NB4 (cell line): ENCODE results near the gene PSG4.
"Not testable (repeated sequence)": the region's sequence is repeated elsewhere in the genome, so short reads cannot be mapped to it uniquely, and the experiment has no call there.

Experiments
- MYC ChIP-seq: IDR thresholded peaks from 2 replicates; pipeline ENCODE4 v1.6.1; 2011; ENCODE audit warnings: low read depth, low read length
- POLR2A ChIP-seq: IDR thresholded peaks from 2 replicates; pipeline ENCODE4 v1.6.1; 2011; ENCODE audit warnings: mild to moderate bottlenecking; ENCODE audit not compliant: insufficient read length; ENCODE audit errors: extremely low read depth
- TF ChIP-seq, protein P1 (sequence below): IDR thresholded peaks from one replicate; pipeline ENCODE4 v1.5.1; 2012; ENCODE audit warnings: low read depth, low read length

DNA sequence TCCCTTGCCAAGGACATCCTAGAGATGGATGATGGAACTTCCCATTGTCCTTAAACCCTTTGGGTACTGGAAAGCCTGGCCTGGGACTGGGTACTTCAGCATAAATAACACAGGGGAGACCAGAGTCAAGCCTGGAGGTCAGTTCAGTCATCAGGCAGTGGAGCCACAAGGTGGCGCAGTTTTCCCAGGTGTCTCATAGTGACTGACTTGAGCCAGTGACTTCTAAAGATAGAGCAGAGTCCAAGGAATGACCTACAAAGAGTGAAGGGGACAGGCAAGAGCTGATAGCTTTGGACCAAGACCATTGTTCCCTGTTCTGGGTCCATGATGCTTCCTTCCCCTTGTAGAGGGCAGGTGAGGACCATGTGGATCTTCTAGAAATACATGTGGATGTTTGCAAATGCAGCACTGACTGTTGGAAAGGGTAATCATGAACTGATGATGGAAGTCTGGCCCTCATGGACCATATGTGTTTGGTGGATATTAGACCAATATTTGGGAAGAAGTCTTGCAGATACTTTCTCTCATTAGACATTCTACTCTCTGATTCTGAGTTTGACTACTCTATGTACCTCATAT is 25.8 kb downstream of the PSG4 start:
- TF ChIP-seq, protein P1, sequence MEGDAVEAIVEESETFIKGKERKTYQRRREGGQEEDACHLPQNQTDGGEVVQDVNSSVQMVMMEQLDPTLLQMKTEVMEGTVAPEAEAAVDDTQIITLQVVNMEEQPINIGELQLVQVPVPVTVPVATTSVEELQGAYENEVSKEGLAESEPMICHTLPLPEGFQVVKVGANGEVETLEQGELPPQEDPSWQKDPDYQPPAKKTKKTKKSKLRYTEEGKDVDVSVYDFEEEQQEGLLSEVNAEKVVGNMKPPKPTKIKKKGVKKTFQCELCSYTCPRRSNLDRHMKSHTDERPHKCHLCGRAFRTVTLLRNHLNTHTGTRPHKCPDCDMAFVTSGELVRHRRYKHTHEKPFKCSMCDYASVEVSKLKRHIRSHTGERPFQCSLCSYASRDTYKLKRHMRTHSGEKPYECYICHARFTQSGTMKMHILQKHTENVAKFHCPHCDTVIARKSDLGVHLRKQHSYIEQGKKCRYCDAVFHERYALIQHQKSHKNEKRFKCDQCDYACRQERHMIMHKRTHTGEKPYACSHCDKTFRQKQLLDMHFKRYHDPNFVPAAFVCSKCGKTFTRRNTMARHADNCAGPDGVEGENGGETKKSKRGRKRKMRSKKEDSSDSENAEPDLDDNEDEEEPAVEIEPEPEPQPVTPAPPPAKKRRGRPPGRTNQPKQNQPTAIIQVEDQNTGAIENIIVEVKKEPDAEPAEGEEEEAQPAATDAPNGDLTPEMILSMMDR, result not testable (repeated sequence)
- not testable (repeated sequence) for TF ChIP-seq POLR2A, MYC
